A549 (cell line): ENCODE results near the gene DLGAP1. TPM values are rescaled to one million over a fixed set of nuclear protein-coding genes. Genes with fewer than 3 reads are reported as not detected.
"Not testable (repeated sequence)": the region's sequence is repeated elsewhere in the genome, so short reads cannot be mapped to it uniquely, and the experiment has no call there.

ENCODE experiments used
- ATAC-seq, 2 experiments: fragments of 200-7000 bp in 1 of 2; fragments of >200 bp in 1 of 2; cut with Nextera tagmentation in 1 of 2; cut with Tn5 transposase in 1 of 2; 3 replicates each; pipeline versions ENCODE4 v1.8.0 to v1.9.1; 2018 to 2020; ENCODE audit warnings: mild to moderate bottlenecking in 1 of 2, moderate library complexity in 1 of 2
- CTCF ChIA-PET: fragments of 300-600 bp; sonication (Branson Sonifier 250); formaldehyde crosslinking; extraction: SDS; loops from one replicate; lab custom pipeline; 2021; ENCODE audit warnings: antibody characterized with exemption, inconsistent platforms; lab: Yijun Ruan, JAX
- POLR2A ChIA-PET: fragments of 350-600 bp; formaldehyde crosslinking; extraction: SDS; loops from one replicate; lab custom pipeline; 2021; ENCODE audit warnings: antibody characterized with exemption, inconsistent platforms; lab: Yijun Ruan, JAX
- DNase-seq, 2 experiments: peaks; one replicate each; pipeline versions ENCODE4 v3.0.0 to v3.0.0-alpha.2; 2011 to 2016; ENCODE audit warnings: low read depth in 1 of 2, low spot score in 1 of 2
- FAIRE-seq: peaks from 2 replicates; lab custom pipeline; 2011; peaks lifted over from hg19 to GRCh38; lab: Jason Lieb, UNC
- H3K27ac ChIP-seq, 2 experiments: fragments of >200 bp; sonication (Bioruptor Twin); formaldehyde crosslinking; 3 replicates each; pipeline ENCODE4 v1.5.1; 2016 to 2017
- H3K4me1 ChIP-seq: fragments of >200 bp; sonication (Bioruptor Twin); formaldehyde crosslinking; 3 replicates; pipeline ENCODE4 v1.6.1; 2016
- H3K4me2 ChIP-seq: fragments of >200 bp; sonication (Bioruptor Twin); formaldehyde crosslinking; 3 replicates; pipeline ENCODE4 v1.6.1; 2016
- H3K4me3 ChIP-seq: fragments of >200 bp; sonication (Bioruptor Twin); formaldehyde crosslinking; 3 replicates; pipeline ENCODE4 v1.5.1; 2016
- H3K9me3 ChIP-seq: fragments of >200 bp; sonication (Bioruptor Twin); formaldehyde crosslinking; 3 replicates; pipeline ENCODE4 v1.6.1; 2016
- CBX2 ChIP-seq: fragments of 200-600 bp; sonication (generic); IDR thresholded peaks from 2 replicates; pipeline ENCODE4 v1.6.1; 2016; ENCODE audit warnings: low read depth, mild to moderate bottlenecking, borderline replicate concordance
- CHD2 ChIP-seq: fragments of 150-350 bp; IDR thresholded peaks from 2 replicates; pipeline ENCODE4 v1.6.1; 2014; ENCODE audit warnings: low read length; ENCODE audit not compliant: partially characterized antibody
- EHF ChIP-seq: fragments of 250-450 bp; sonication (Bioruptor Pico); IDR thresholded peaks from 2 replicates; pipeline ENCODE4 v1.5.0; 2020; ENCODE audit warnings: mild to moderate bottlenecking
- EHMT2 ChIP-seq: fragments of 200-600 bp; sonication (generic); IDR thresholded peaks from 2 replicates; pipeline ENCODE4 v1.6.1; 2016; ENCODE audit warnings: antibody characterized with exemption, low read depth, mild to moderate bottlenecking, moderate library complexity
- EP300 ChIP-seq, 2 experiments: fragments of >200 bp; sonication (Bioruptor Twin); formaldehyde crosslinking; IDR thresholded peaks; 2 replicates in 1 of 2; 3 replicates in 1 of 2; pipeline ENCODE4 v1.6.1; 2016 to 2017
- ESRRA ChIP-seq: fragments of 150-350 bp; IDR thresholded peaks from 2 replicates; pipeline ENCODE4 v1.6.1; 2014; ENCODE audit warnings: mild to moderate bottlenecking, low read length, borderline replicate concordance
- HDAC2 ChIP-seq: fragments of 200-600 bp; sonication (generic); IDR thresholded peaks from 2 replicates; pipeline ENCODE4 v1.6.1; 2016
- HOXB5 ChIP-seq: fragments of 250-450 bp; sonication (Bioruptor Pico); IDR thresholded peaks from 2 replicates; pipeline ENCODE4 v1.5.0; 2020; ENCODE audit warnings: mild to moderate bottlenecking, moderate library complexity
- JUN ChIP-seq, 2 experiments: fragments of >200 bp; sonication (Bioruptor Twin); formaldehyde crosslinking; IDR thresholded peaks; 2 replicates in 1 of 2; 3 replicates in 1 of 2; pipeline ENCODE4 v1.6.1; 2016 to 2017
- JUNB ChIP-seq: fragments of >200 bp; sonication (Bioruptor Twin); formaldehyde crosslinking; IDR thresholded peaks from 2 replicates; pipeline ENCODE4 v1.6.1; 2016
- MAFK ChIP-seq: fragments of 450-650 bp; IDR thresholded peaks from 2 replicates; pipeline ENCODE4 v1.6.1; 2014; ENCODE audit not compliant: partially characterized antibody
- MAZ ChIP-seq: fragments of 150-350 bp; IDR thresholded peaks from 2 replicates; pipeline ENCODE4 v1.6.1; 2014; ENCODE audit warnings: antibody characterized with exemption, low read depth, low read length, borderline replicate concordance
- NPAS2 ChIP-seq: fragments of 250-450 bp; sonication (Bioruptor Pico); IDR thresholded peaks from 2 replicates; pipeline ENCODE4 v1.8.0; 2022; ENCODE audit warnings: mild to moderate bottlenecking, moderate library complexity, borderline replicate concordance
- PHF8 ChIP-seq: fragments of 200-600 bp; sonication (generic); IDR thresholded peaks from 2 replicates; pipeline ENCODE4 v1.6.1; 2016; ENCODE audit warnings: low read depth, mild to moderate bottlenecking, antibody characterized with exemption, moderate library complexity, borderline replicate concordance
- POLR2A ChIP-seq: IDR thresholded peaks from 2 replicates; pipeline ENCODE4 v1.6.1; 2012; ENCODE audit warnings: mild to moderate bottlenecking, low read length
- POLR2AphosphoS2 ChIP-seq: conservative IDR thresholded peaks from 2 replicates; pipeline ENCODE4 v1.6.1; 2012; ENCODE audit warnings: low read length, improper control_type of control experiment, inconsistent platforms
- RAD21 ChIP-seq, 2 experiments: fragments of >200 bp in 1 of 2; sonication (Bioruptor Twin) in 1 of 2; formaldehyde crosslinking in 1 of 2; IDR thresholded peaks in 1 of 2; conservative IDR thresholded peaks in 1 of 2; 2 replicates in 1 of 2; 3 replicates in 1 of 2; pipeline ENCODE4 v1.6.1; 2012 to 2018; ENCODE audit warnings: inconsistent platforms in 1 of 2
- RARB ChIP-seq: fragments of 250-450 bp; sonication (Bioruptor Pico); IDR thresholded peaks from 2 replicates; pipeline ENCODE4 v1.8.0; 2021; ENCODE audit warnings: mild to moderate bottlenecking, moderate library complexity
- RFX5 ChIP-seq: fragments of 450-650 bp; IDR thresholded peaks from 2 replicates; pipeline ENCODE4 v1.7.1; 2014; ENCODE audit warnings: antibody characterized with exemption, mild to moderate bottlenecking, moderate library complexity
- SMC3 ChIP-seq: fragments of >200 bp; sonication (Bioruptor Twin); formaldehyde crosslinking; IDR thresholded peaks from 3 replicates; pipeline ENCODE4 v1.6.1; 2018; ENCODE audit warnings: inconsistent platforms
- TP53 ChIP-seq: fragments of 250-450 bp; sonication (Bioruptor Pico); IDR thresholded peaks from 2 replicates; pipeline ENCODE4 v1.5.0; 2021; ENCODE audit warnings: mild to moderate bottlenecking, moderate library complexity
- USF2 ChIP-seq: fragments of 450-650 bp; IDR thresholded peaks from 2 replicates; pipeline ENCODE4 v1.6.1; 2014; ENCODE audit warnings: antibody characterized with exemption
- ZC3H11A ChIP-seq: fragments of 450-650 bp; IDR thresholded peaks from 2 replicates; pipeline ENCODE4 v1.6.1; 2014; ENCODE audit warnings: antibody characterized with exemption, mild to moderate bottlenecking
- ZFP36 ChIP-seq: fragments of 450-650 bp; IDR thresholded peaks from 2 replicates; pipeline ENCODE4 v1.6.1; 2014; ENCODE audit warnings: borderline replicate concordance; ENCODE audit not compliant: partially characterized antibody
- ZNF302 ChIP-seq: fragments of 250-450 bp; sonication (Bioruptor Pico); IDR thresholded peaks from 2 replicates; pipeline ENCODE4 v1.9.0; 2021; ENCODE audit warnings: inconsistent platforms, mild to moderate bottlenecking, moderate library complexity
- WGBS: methylation state at CpG from one replicate; pipeline ENCODE4 v1.1.6; 2017; ENCODE audit errors: missing lambda C conversion rate; 5-methylcytosine and 5-hydroxymethylcytosine counted together
- polyA plus RNA-seq, 4 experiments: library from polyadenylated mRNA; depleted of rRNA in 3 of 4; stranded (reverse); fragments of >200 nt; fragmentation: RNase III in 1 of 4; extraction: RNeasy Plus Mini Kit Qiagen cat#74134 plus additional on column Dnase treatment in 1 of 4; gene quantifications; 2 replicates in 3 of 4; 3 replicates in 1 of 4; pipeline ENCODE4 v1.2.3, GENCODE V29; 2011 to 2017

Gene DLGAP1
- polyA plus RNA-seq, 2 of the 4 experiments (the other 2 are of a cell fraction) = 0.04 to 0.12 TPM

DNA sequence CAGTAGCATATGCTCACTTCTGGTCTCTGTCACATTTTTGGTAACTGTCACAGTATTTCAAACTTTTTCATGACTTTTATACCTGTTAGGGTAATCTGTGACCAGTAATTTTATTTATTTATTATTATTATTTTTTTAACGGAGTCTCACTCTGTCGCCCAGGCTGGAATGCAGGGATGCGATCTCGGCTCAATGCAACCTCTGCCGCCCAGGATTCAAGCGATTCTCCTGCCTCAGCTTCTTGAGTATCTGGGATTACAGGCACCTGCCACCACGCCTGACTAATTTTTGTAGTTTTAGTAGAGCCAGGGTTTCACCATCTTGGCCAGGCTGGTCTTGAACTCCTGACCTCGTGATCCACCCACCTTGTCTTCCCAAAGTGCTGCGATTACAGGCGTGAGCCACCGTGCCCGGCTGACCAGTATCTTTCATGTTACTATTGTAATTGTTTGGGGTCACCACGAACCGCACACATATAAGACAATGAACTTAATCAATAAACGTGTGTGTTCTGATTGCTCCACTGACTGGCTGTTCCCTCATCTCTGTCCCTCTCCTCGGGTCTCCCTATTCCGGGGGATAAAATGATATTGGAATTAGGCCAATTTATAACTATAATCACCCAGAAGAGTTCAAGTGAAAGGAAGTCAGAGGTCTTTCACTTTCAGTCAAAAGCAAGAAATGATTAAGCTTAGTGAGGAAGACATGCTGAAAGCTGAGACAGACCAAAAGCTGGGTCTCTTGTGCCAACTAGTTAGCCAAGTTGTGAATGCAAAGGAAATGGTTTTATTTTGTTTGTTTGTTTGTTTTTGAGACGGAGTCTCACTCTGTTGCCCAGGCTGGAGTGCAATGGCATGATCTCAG is 982.2 kb downstream of the DLGAP1 start:
- H3K9me3 ChIP-seq = no peaks in the 10 kb centered on the region; the same call in 2 of the 3 replicates
- POLR2A ChIA-PET = interaction anchor here (1.0 kb wide), 1 partner anchor 121 kb away, joined by 3 read pairs; no protein-coding TSS in a partner anchor
- FAIRE-seq (no peak), ATAC-seq (no peak), DNase-seq (no peak)
- WGBS = 91% methylated on average over 18 of the region's 18 CpGs
- H3K27ac ChIP-seq = no peak overlapping the region
- peaks cover 9% of the 10 kb centered on the region; the same call in 1 of the 3 replicates for H3K4me1 ChIP-seq
- CTCF ChIA-PET = interaction anchor here (1.0 kb wide), 1 partner anchor 9 kb away, joined by 3 read pairs; no protein-coding TSS in a partner anchor
- H3K4me3 ChIP-seq = no peak overlapping the region
- no peak overlapping the region for H3K4me2 ChIP-seq
- no peak for TF ChIP-seq MAFK
- no peak for TF ChIP-seq SMC3
- TF ChIP-seq ZFP36 = no peak
- no peak for TF ChIP-seq EP300 (IDR thresholded peaks at IDR 0.05)
- TF ChIP-seq ESRRA = no peak
- TF ChIP-seq CBX2 = no peak
- TF ChIP-seq ZC3H11A = no peak

DNA sequence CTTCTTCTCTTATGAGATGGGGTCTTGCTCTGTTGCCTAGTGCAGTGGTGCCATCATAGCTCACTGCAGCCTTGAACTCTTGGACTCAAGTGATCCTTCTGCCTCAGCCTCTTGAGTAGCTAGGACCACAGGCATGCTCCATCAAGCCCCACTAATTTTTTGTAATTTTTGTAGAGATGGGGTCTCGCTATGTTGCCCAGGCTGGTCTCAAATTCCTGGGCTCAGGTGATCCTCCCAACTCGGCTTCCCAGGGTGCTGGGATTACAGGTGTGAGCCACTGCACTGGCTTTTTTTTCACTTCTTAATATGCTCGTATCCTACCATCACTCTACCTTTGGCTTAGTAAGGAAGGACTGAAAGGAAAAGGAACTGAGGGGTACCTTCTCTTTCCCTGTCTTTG is 983.0 kb downstream of the DLGAP1 start:
- H3K4me3 ChIP-seq, H3K4me1 ChIP-seq, FAIRE-seq, H3K9me3 ChIP-seq, POLR2A ChIA-PET, ATAC-seq, H3K4me2 ChIP-seq, H3K27ac ChIP-seq, DNase-seq: not testable (repeated sequence)
- CTCF ChIA-PET = interaction anchor here (0.8 kb wide), 1 partner anchor 27 kb away, joined by 3 read pairs; no protein-coding TSS in a partner anchor
- WGBS = 91% methylated on average over 3 of the region's 3 CpGs

DNA sequence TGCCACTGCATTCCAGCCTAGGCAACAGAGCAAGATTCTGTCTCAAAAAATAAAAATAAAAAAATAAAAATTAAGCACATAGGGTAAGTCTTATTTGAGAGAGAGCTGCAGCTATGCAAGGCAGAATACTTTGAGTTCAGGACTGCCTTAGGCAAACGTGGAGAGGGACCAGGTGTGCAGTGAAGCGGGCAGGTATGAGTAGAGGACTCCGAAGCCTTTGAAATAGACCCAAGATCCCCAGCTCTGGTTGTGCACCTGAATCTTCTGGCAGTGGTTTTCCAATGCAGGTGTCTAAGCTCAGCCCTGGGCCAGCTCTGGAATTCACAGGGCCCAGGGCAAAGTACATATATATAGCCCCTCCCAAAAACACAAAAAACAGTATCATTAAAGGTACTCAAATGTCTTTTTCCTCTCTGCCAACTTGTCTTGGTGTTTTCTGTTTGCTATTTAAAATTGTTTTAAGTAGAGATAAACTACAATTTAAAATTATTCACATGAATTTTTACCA is 983.9 kb downstream of the DLGAP1 start:
- FAIRE-seq = no peak

DNA sequence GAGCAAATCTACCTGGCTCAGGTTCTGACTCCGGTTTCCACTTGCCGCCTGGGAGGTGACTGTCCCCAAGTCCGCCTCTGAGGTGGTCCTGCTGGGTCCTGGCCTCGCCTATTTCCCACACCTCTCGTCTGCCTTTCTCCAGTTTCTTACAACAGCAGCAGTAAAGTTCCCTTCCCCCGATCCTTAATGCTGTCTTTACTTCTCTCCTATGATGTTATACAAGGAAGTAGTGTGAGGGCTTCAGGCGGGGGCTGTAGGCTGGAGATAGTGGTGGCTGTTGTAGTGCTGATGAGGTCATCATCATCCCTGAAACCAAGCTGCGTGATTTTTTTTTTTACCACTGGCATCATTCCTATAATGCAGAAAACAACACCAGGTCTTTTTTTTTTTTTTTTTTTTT is 986.3 kb downstream of the DLGAP1 start:
- no peak overlapping the region for H3K4me3 ChIP-seq
- CTCF ChIA-PET = interaction anchor here (1.7 kb wide), 1 partner anchor 117 kb away, joined by 5 read pairs; no protein-coding TSS in a partner anchor
- peak overlapping the region in 1 of 2 experiments; percentile 67; a peak in 2 of 6 replicates for H3K27ac ChIP-seq
- H3K4me1 ChIP-seq = peaks cover 28% of the 10 kb centered on the region
- no peak for TF ChIP-seq TP53
- TF ChIP-seq HDAC2 = no peak
- TF ChIP-seq HOXB5 (CRISPR knock-in tag) = no peak
- TF ChIP-seq PHF8 = no peak
- no peak for TF ChIP-seq CHD2
- TF ChIP-seq JUNB = no peak
- no peak for TF ChIP-seq ZFP36
- TF ChIP-seq EHMT2 = no peak
- TF ChIP-seq POLR2A = no peak
- TF ChIP-seq MAZ = no peak
- TF ChIP-seq EHF (CRISPR knock-in tag) = no peak
- TF ChIP-seq RAD21 (conservative IDR thresholded peaks at IDR 0.05 in 1 of 2, IDR thresholded peaks at IDR 0.05 in 1 of 2) = no peak
- TF ChIP-seq RFX5 = no peak
- no peak for TF ChIP-seq POLR2AphosphoS2
- TF ChIP-seq NPAS2 = no peak
- no peak for TF ChIP-seq RARB
- TF ChIP-seq SMC3 = no peak
- no peak for TF ChIP-seq USF2
- 86% methylated on average over 8 of the region's 8 CpGs for WGBS
- no peak for FAIRE-seq
- peak in 1 of 2 experiments; percentile 61 for DNase-seq
- peak; percentile 36 to 58; a peak in 3 of 6 replicates for ATAC-seq
- POLR2A ChIA-PET = no interaction called here
- H3K9me3 ChIP-seq = no peaks in the 10 kb centered on the region
- H3K4me2 ChIP-seq = no peak overlapping the region

More for the DNA sequence above, 983.9 kb downstream of the DLGAP1 start:
- CTCF ChIA-PET = no interaction called here
- Histone ChIP-seq H3K4me2 (no peak overlapping the region), H3K4me1 (peaks cover 19% of the 10 kb centered on the region), H3K27ac (no peak overlapping the region), H3K4me3 (no peak overlapping the region), H3K9me3 (no peaks in the 10 kb centered on the region; the same call in 2 of the 3 replicates)
- DNase-seq (no peak), ATAC-seq (no peak)
- TF ChIP-seq ZNF302 (CRISPR knock-in tag) (no peak), JUN (IDR thresholded peaks at IDR 0.05) (no peak), EHF (CRISPR knock-in tag) (no peak)
- WGBS = 72% methylated on average over 3 of the region's 3 CpGs
- POLR2A ChIA-PET = no interaction called here
